Measurements from ENCODE around the gene ARF4.
"Not testable (repeated sequence)": the region's sequence is repeated elsewhere in the genome, so short reads cannot be mapped to it uniquely, and the experiment has no call there.

GRCh38 chr3:57634259-57634658, 37.1 kb upstream of the ARF4 start:
- not testable (repeated sequence) for TF ChIP-seq CTCF, POLR2A, EP300 (IDR thresholded peaks at IDR 0.05)

All from gastroesophageal sphincter (tissue), 3 donors.